Natural killer cell (primary cell): ENCODE data around the gene OSBPL9. TPM values are rescaled to one million over a fixed set of nuclear protein-coding genes. Genes with fewer than 3 reads are reported as not detected.
A peak's percentile ranks its signal among the peaks of the same experiment; 100 is the strongest.

ENCODE experiments used
- ATAC-seq, 3 donors: fragments of 150-1000 bp in 2 of 3; fragments of 200-7000 bp in 1 of 3; cut with Tn5 transposase; 1 replicate in 1 of 3; 2 replicates in 2 of 3; pipeline ENCODE4 v1.10.0; 2021; ENCODE audit warnings: mild to moderate bottlenecking in 2 of 3, moderate library complexity in 2 of 3
- DNase-seq, 2 donors: peaks; one replicate each; pipeline versions ENCODE4 v3.0.0 to v3.0.0-alpha.2; 2013 to 2021; ENCODE audit warnings: mixed read lengths in 1 of 2
- H3K27ac ChIP-seq: one replicate; pipeline ENCODE4 v1.5.1; 2013; ENCODE audit warnings: mild to moderate bottlenecking, low read length
- H3K27me3 ChIP-seq: one replicate; pipeline ENCODE4 v1.6.1; 2013; ENCODE audit warnings: low read length; ENCODE audit not compliant: control insufficient read depth, insufficient read depth
- H3K36me3 ChIP-seq: one replicate; pipeline ENCODE4 v1.6.1; 2013; ENCODE audit warnings: low read length; ENCODE audit not compliant: control insufficient read depth, insufficient read depth
- H3K4me1 ChIP-seq: one replicate; pipeline ENCODE4 v1.6.1; 2013; ENCODE audit warnings: low read length; ENCODE audit not compliant: control insufficient read depth, insufficient read depth
- H3K4me3 ChIP-seq: one replicate; pipeline ENCODE4 v1.5.1; 2013; ENCODE audit warnings: low read length
- H3K9me3 ChIP-seq: one replicate; pipeline ENCODE4 v1.6.1; 2013; ENCODE audit warnings: low read length; ENCODE audit not compliant: control insufficient read depth, insufficient read depth
- H3K27ac Mint-ChIP-seq, 2 donors: one replicate each; pipeline ENCODE4 v1.8.0; 2022; ENCODE audit warnings: mild to moderate bottlenecking in 2 of 2, mixed read lengths in 2 of 2, moderate library complexity in 1 of 2
- H3K27me3 Mint-ChIP-seq, 2 donors: one replicate each; pipeline ENCODE4 v1.8.0; 2022; ENCODE audit warnings: low read depth in 2 of 2, mixed read lengths in 2 of 2
- H3K36me3 Mint-ChIP-seq: one replicate; pipeline ENCODE4 v1.8.0; 2022; ENCODE audit warnings: mixed read lengths
- H3K4me1 Mint-ChIP-seq, 2 donors: one replicate each; pipeline ENCODE4 v1.8.0; 2022; ENCODE audit warnings: mixed read lengths in 2 of 2
- H3K4me3 Mint-ChIP-seq: one replicate; pipeline ENCODE4 v1.8.0; 2022; ENCODE audit warnings: mild to moderate bottlenecking, moderate library complexity, mixed read lengths
- H3K9me3 Mint-ChIP-seq, 2 donors: one replicate each; pipeline ENCODE4 v1.8.0; 2022; ENCODE audit warnings: mixed read lengths in 2 of 2
- CTCF ChIP-seq: fragments of 200-600 bp; IDR thresholded peaks from one replicate; pipeline ENCODE4 v1.8.0; 2022; ENCODE audit warnings: antibody characterized with exemption
- WGBS: methylation state at CpG from one replicate; pipeline ENCODE4 v1.1.7; 2013; ENCODE audit warnings: missing lambda C conversion rate; ENCODE audit not compliant: insufficient coverage; 5-methylcytosine and 5-hydroxymethylcytosine counted together
- intact Hi-C: fragments of 100-400 bp; cut with micrococcal nuclease; formaldehyde crosslinking; loops from one replicate; pipeline ENCODE4 v1.14.2; 2022
- total RNA-seq, 4 donors: library from RNA; stranded (reverse); fragments of 120-200 nt in 1 of 4; gene quantifications; one replicate each; pipeline versions ENCODE4 v1.2.3 to v1.2.4, GENCODE V29; 2013 to 2022

The OSBPL9 gene
- total RNA-seq, 3 donors from 2014 or later (not counting 1 experiment from before 2014, with no cell fraction given): 53.0 to 72.6 (median 62.0) TPM

- intact Hi-C loops: no loop called here
- Mint-ChIP-seq H3K4me3 (no peak overlapping the region), H3K9me3 (no peaks in the 10 kb centered on the region), H3K27me3 (no peaks in the 10 kb centered on the region), H3K4me1 (peaks cover 21 to 24% of the 10 kb centered on the region in 2 donors), H3K36me3 (no peaks in the 10 kb centered on the region), H3K27ac (no peak overlapping the region)
- WGBS: 86% methylated on average over 1 of the region's 2 CpGs
- Histone ChIP-seq H3K27ac (no peak overlapping the region), H3K9me3 (no peaks in the 10 kb centered on the region), H3K4me1 (peaks cover 15% of the 10 kb centered on the region), H3K27me3 (no peaks in the 10 kb centered on the region), H3K4me3 (no peak overlapping the region), H3K36me3 (no peaks in the 10 kb centered on the region)
- DNase-seq (no peak), ATAC-seq (no peak)
- no peak for TF ChIP-seq CTCF
Measured at GRCh38 chr1:51726544-51727225, 109.8 kb downstream of the OSBPL9 start.

GRCh38 chr1:51727366-51727765, 110.5 kb downstream of the OSBPL9 start:
- H3K27ac ChIP-seq: no peak overlapping the region
- H3K9me3 ChIP-seq: no peaks in the 10 kb centered on the region
- no peaks in the 10 kb centered on the region for H3K36me3 ChIP-seq
- H3K4me3 ChIP-seq: no peak overlapping the region
- no peaks in the 10 kb centered on the region for H3K9me3 Mint-ChIP-seq
- no peak for TF ChIP-seq CTCF
- intact Hi-C loops: no loop called here
- H3K27ac Mint-ChIP-seq: no peak overlapping the region
- no peaks in the 10 kb centered on the region for H3K36me3 Mint-ChIP-seq
- no peaks in the 10 kb centered on the region for H3K27me3 ChIP-seq
- 86% methylated on average over 1 of the region's 4 CpGs for WGBS
- H3K27me3 Mint-ChIP-seq: no peaks in the 10 kb centered on the region
- ATAC-seq (no peak), DNase-seq (no peak)
- no peak overlapping the region for H3K4me3 Mint-ChIP-seq
- peaks cover 15% of the 10 kb centered on the region for H3K4me1 ChIP-seq
- H3K4me1 Mint-ChIP-seq: peaks cover 21 to 26% of the 10 kb centered on the region in 2 donors

GRCh38 chr1:51728611-51729155, 111.8 kb downstream of the OSBPL9 start:
- H3K27me3 Mint-ChIP-seq: no peaks in the 10 kb centered on the region
- DNase-seq (no peak), ATAC-seq (no peak)
- H3K4me3 Mint-ChIP-seq: peak overlapping the region; percentile 92
- H3K4me1 Mint-ChIP-seq: peaks cover 21 to 36% of the 10 kb centered on the region in 2 donors
- Histone ChIP-seq H3K36me3 (no peaks in the 10 kb centered on the region), H3K4me3 (peak overlapping the region; percentile 90), H3K9me3 (no peaks in the 10 kb centered on the region), H3K4me1 (peaks cover 15% of the 10 kb centered on the region), H3K27me3 (no peaks in the 10 kb centered on the region), H3K27ac (peak overlapping the region; percentile 74)
- H3K27ac Mint-ChIP-seq: peak overlapping the region; percentile 83 to 90
- no peaks in the 10 kb centered on the region for H3K36me3 Mint-ChIP-seq
- no peak for TF ChIP-seq CTCF
- no peaks in the 10 kb centered on the region for H3K9me3 Mint-ChIP-seq
- intact Hi-C loops: loop anchor here (2.0 kb wide), 1 partner anchor 150 kb away; the partner anchor contains the start of gene NRDC
- WGBS: 52% methylated on average over 12 of the region's 12 CpGs
